Right kidney (tissue), 9 donors: ENCODE data around the gene MRPL19.

Source experiments
- DNase-seq: peaks from one replicate; pipeline ENCODE4 v3.0.0-alpha.2; 2016
- long read RNA-seq, 8 donors: transcript quantifications; one replicate each; lab custom pipeline, GENCODE V29; 2026

MRPL19 gene
- long read RNA-seq, donor 1, transcript MRPL19-202 (6 exons, 3,479 nt), result major isoform, 31 of 48 reads
- long read RNA-seq, donor 1, partial matches to known transcripts, result 15 of 48 reads
- long read RNA-seq, donor 1, other reads (novel, unspliced or antisense), result 0 of 48 reads
- long read RNA-seq, donor 2, transcript MRPL19-202 (6 exons, 3,479 nt), result major isoform, 18 of 22 reads
- long read RNA-seq, donor 2, partial matches to known transcripts, result 0 of 22 reads
- long read RNA-seq, donor 2, other reads (novel, unspliced or antisense), result 0 of 22 reads
- long read RNA-seq, donor 3, transcript MRPL19-202 (6 exons, 3,479 nt), result major isoform, 16 of 38 reads
- long read RNA-seq, donor 3, partial matches to known transcripts, result 19 of 38 reads
- long read RNA-seq, donor 3, other reads (novel, unspliced or antisense), result 0 of 38 reads
- long read RNA-seq, donor 4, transcript MRPL19-202 (6 exons, 3,479 nt), result major isoform, 18 of 24 reads
- long read RNA-seq, donor 4, partial matches to known transcripts, result 0 of 24 reads
- long read RNA-seq, donor 4, other reads (novel, unspliced or antisense), result 0 of 24 reads
- long read RNA-seq, donor 5, transcript MRPL19-202 (6 exons, 3,479 nt), result major isoform, 17 of 38 reads
- long read RNA-seq, donor 5, partial matches to known transcripts, result 19 of 38 reads
- long read RNA-seq, donor 5, other reads (novel, unspliced or antisense), result 0 of 38 reads
- long read RNA-seq, donor 6, transcript MRPL19-202 (6 exons, 3,479 nt), result major isoform, 25 of 28 reads
- long read RNA-seq, donor 6, partial matches to known transcripts, result 0 of 28 reads
- long read RNA-seq, donor 6, other reads (novel, unspliced or antisense), result 0 of 28 reads
- long read RNA-seq, donor 7, transcript MRPL19-202 (6 exons, 3,479 nt), result major isoform, 24 of 89 reads
- long read RNA-seq, donor 7, partial matches to known transcripts, result 57 of 89 reads
- long read RNA-seq, donor 7, other reads (novel, unspliced or antisense), result 7 of 89 reads
- long read RNA-seq, donor 8, transcript MRPL19-202 (6 exons, 3,479 nt), result major isoform, 22 of 43 reads
- long read RNA-seq, donor 8, partial matches to known transcripts, result 17 of 43 reads
- long read RNA-seq, donor 8, other reads (novel, unspliced or antisense), result 0 of 43 reads

DNA sequence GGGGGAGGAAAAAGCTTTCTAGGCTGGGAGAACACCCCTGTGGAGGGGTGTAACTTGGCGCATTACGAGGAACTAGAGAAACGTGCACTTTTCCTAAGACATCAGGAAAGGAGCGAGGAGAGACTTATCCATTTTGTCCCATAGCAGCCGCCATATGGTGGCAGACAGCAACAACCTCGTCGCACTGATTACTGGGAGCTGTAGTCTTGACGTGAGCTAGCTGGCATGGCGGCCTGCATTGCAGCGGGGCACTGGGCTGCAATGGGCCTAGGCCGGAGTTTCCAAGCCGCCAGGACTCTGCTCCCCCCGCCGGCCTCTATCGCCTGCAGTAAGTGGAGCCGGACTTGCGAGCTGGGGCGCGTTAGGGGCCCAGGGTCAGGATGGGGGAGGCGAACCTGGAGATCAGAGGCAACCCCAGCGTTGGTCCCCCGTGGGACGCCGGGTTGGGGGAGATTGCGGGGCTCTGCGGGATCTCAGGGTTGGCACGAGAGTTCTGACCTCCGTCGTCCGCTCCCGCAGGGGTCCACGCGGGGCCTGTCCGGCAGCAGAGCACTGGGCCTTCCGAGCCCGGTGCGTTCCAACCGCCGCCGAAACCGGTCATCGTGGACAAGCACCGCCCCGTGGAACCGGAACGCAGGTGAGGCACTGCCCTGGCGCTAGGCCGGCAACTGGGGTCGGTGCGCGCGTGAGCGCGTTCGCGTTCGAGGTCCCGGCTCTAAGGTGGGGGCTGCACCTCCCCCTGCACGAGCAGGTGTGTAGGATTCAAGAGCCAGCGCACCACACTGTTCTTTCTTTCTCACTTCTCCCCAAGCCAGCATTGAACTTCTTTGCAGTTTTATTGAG, at the start of gene MRPL19:
TSS of gene MRPL19 (plus strand) at position 201 of the 843 bp plus-strand sequence. CDS start at position 226, 25 bp downstream.
- DNase-seq, result peak; percentile 90

DNA sequence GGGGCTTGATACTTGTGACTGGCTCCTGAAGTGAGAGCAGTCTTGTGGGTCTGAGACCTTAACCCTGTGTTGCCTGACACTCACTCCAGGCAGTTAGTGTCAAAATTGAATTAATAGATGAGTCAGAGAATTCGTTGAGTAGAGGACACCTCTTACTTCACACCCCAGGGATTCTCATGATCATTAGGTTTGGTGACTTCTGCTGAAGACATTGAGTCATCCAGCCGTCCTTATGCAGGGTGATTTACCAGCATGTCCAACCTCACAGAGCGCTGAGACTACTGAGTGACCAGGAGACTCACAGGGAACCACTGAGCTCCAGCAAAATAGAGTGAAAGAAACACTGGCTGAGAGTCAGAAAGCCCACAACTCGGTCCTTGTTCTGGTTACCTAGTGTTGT, 49.8 kb upstream of the MRPL19 start:
- no peak for DNase-seq

DNA sequence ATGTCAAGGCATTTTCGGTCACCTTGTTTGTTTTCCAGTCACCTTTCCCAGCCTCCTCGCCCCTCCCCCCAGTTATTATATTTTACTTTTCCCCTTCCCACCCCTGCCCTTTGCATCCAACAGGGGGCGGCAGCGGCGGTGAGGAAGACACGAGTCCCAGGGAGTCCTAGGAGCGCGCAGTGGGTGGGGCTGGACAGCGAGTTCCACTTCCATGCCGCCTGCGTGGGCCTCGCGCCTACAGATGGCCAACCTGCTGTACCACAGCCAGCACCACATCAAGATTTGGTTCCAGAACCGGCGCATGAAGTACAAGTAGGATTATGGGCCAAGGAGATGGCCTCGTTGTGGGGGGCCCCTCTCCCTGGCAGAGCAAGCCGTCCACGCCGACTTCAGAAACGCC, 48.6 kb upstream of the MRPL19 start:
- no peak for DNase-seq

DNA sequence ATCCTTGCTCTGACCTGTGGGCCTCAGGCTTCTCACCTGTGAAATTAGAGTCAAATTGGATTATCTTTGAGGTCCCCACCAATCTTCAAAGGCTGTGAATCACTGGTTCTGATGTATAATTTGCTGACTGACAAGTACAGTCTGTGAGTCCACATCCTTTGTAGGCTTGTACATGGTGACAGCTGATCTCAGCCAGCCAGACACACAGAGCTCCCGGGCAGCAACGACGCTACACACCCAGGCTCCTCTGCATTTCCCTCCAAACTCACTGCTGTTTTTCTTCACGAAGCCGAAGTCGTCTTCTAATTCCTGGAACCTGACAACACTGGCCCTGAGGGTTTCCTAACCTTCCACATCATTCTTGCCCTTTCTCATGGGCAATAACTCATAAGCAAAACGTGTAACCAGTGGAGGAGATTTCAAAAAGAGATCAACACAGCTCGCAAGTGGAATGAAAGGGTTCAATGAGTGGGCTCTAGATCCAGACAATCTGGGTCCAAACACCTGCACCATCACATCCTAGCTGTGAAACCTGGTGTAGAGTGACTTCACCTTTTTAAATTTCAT, 47.9 kb upstream of the MRPL19 start:
- no peak for DNase-seq

DNA sequence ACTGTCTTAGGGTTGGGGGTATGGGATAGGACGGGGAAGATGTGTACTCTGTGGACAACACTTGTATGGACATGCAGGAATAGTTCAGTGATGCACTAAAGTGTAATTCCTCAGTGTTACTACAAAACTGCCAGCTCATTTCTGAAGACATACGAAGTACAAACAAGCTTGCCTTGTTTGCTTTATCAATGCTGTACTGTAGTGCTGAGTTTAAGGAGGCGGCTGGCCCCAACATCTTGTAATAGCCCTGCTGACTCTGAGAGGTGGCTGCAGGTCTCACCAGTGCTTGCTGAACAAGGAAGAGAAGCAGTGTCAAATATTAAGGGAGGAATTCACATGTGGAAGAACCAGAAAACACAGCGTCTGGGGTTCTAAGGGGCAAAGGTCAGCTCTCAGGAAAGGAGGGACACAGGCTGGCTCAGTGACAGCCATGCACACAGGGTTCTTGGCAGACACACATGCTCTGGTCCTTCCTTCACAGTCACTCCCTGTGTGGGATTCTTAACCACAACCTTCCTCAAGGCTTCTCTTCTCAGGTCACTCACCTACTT, 46.0 kb upstream of the MRPL19 start:
- no peak for DNase-seq

DNA sequence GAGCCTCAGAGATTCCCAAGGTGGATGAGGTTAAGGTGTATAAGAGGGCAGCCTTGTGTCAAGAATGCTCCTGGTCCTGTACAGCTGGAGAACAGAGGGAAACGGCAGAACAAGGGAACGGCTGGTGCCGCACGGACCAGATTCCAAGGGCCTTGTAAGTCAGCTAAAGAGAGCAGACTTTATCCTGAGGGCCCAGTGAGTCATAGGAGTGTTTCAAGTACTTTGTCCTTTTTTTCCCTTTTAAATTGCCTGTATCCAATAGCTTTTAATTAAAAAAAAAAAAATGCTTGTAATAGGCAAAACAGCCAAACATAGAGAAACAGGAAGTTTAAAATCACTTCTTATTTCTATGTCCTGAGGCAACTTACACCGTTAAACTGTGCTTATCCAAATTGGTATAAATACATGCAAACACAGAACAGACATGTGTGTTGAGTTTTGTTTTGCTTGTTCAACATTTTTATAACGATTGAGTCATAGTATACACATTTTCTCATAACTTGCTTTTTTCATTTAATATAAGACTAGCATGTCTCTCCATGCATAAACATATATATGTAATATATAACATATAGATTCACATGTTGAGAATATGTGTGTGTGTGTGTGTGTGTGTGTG, 43.8 kb upstream of the MRPL19 start:
- no peak for DNase-seq

DNA sequence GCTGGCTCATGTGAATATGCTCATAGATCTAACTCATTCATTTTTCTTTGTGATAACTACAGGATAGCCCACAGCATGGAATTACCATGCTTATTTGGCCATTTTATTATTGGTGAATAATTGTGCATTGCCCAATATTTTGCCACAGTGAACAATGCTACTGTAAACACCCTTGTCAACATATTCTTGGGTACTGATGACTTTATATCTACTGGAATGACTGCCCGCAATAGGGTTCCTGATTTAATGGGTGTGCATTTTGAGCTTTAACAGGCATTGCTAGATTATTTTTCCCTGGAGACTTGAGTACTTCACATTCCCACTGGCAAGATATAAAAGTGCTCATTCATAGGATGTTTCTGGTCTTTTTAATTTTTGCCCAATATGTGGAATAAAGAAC, 43.1 kb upstream of the MRPL19 start:
- DNase-seq, result no peak

DNA sequence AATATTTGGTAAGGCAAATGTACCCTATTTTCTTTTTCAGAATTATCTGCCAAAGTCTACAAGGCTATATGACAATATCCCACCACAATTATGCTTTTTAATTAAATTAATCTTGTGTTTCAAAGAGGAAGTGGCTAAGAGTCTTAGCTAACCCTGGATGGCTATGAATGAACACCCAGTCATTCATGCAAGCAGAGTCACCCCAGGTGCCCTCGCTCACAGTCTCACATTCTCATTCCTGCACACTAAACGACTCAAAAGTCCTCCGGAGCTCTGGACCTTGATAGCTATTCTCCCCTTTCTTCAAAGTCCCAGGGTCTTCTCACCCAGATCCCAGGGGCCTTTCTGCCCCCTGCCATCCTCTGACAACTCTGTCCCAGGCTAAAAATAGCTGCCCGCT, 42.1 kb upstream of the MRPL19 start:
- no peak for DNase-seq

DNA sequence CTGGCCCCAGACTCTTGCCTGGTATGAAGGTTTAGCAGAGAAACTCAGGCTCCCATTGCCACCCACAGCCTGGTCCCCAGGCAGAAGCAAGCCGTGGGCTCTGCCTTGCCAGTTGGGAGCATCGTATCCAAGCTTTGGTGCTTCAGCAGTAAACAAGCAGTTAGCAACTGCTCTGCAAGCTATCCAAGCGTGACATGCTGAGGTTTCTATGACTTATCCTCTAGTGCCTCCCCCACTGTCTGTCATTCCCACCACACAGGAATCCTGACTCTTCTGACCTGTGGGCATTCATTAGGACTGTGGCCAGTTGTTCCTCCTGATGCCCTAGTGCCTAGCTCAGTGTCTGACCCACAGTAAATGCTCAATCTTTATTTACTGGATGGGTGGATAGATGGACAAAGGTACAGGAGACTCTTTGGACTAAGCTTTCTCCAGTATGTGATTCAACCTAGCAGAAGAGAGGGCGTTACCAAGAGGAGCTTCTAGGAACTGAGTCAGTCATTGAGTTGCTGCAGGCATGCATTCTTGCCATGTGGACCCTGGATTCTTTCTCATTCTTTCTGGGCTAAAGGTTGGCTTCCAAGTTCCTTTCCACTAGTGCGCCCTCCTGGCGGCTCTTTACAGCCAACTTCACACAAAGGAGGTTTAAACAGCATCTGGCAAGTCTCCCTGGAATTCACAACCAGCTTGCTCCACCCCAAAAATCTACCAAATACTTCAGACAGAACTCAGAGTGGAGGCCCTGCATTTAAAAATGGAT, 40.6 kb upstream of the MRPL19 start:
- peak; percentile 38 for DNase-seq

DNA sequence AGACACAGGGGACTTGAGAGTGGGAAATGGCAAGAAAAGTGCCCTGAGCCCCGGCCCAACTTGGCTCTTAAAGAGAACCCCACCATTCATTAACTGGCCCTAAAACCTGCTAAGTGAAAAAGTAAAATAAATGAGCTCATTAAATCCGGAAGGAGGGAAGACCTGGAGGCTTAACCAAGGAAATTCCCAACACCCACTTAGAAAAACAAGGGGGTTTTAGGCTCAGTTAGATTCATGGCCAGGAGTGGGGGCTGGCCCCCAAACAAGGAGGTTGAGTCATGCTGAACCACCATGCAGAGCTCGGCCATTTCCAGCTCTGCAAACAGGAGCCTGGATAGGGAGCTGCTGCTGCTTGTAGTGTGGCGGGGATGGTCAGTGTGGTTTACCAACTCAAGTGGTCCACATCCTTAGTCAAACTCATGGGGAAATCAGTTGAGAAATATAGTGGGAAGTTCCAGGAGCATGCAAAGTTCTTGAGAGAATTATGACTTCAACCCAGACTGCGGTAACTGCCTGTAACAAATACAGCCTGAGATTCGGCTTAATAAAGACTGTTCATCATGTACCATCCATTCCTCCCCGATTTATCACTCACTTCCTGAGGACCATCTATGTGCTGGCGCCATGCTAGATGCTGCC, 39.7 kb upstream of the MRPL19 start:
- peak; percentile 19 for DNase-seq

DNA sequence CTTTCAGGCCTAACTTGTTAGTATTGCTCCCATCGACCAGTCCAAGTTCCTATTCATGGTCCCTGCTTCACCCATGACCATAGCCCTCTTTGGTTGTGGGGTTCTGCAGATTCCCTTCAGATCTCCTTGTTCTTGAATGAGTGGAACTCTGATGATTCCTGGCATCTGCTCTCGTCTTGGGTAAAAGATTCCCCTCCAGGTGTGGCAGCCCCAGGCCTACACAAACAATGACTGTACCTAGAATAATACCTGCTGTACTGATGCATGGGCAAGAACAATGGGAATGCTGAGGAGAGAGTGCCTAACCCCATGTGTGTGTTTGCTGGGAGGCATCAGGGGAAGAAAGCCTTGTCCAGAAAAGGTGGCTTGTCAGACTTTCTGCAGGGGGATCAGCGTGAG, 39.2 kb upstream of the MRPL19 start:
- DNase-seq, result no peak

DNA sequence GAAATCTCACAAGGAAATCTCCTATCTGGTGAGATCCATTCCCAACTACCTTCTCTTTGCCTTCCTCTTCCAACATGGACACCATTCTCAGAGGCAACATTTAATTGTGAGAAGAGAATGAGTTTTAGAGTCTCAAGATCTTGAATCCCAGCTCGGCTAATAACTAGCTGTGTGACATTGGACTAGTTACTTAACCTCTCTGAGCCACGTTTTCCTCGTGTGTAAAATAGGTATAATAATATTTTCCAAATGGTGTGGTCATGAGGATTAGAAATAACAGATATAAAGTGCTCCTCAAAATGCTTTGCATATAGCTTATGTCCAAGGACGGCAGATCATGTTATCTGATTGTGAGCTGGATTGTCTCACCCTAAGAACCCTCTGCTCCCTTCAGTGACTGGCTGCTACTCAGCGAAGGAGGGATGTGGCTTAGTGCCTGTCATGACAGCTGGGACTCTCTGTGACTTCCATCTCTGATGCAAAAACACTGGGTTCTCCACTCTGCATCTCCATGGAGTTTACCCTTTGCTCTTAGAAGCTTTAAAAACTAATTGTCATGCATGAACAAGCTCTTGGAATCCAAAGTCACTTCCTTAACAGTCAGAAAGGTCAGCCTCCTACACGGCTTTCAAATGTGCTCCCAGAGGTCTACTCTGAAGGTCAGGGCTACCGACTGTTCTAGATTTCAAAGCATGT, 38.4 kb upstream of the MRPL19 start:
- DNase-seq, result no peak

DNA sequence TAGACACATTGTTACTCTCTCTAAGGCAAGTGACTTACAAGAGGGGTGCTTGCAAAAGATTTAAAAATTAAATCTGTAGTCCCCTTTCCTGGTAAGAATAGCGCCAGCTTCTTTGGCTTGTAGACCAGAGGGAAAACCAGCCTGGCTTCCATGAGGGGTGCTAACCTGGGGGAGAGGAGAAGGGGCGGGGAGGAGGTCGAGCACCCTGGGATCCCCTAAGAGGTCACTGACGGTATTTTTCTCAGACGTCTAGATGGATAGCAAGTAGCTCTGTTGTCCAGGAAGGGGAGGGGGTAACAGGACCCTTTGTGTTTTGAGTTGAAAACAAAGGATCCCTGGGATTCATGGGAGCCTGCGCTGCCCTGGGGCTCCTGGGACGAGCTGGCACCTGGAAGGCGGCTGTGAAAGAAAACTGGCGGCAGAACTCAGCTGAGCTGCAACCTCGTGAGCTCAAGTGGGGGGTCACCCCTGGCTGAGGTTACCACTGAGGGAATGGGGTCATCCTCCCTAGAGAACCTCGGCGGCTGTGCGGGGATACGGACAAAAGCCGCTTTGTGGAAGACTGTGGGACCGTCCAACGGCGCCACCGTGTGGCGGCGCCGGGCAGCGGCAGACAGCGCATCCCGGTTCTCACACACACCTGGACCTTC, 37.8 kb upstream of the MRPL19 start:
- peak; percentile 90 for DNase-seq

DNA sequence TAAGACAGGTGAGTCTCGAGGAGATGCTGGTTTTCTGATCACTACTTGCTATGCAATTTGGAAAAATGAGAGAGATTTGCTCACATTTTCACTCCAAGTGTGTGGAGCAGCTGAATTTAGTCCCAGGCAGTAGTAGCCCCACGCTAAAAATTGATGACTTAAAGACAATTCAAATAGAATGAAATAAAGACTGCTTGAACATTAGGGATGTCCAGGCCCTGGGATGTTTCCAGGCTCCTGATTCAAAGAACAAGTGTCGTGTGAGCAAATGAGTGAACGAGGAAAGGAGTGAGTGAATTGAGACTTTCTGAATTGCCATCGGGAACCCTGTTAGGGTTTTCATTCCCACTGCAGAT, 37.3 kb upstream of the MRPL19 start:
- no peak for DNase-seq

DNA sequence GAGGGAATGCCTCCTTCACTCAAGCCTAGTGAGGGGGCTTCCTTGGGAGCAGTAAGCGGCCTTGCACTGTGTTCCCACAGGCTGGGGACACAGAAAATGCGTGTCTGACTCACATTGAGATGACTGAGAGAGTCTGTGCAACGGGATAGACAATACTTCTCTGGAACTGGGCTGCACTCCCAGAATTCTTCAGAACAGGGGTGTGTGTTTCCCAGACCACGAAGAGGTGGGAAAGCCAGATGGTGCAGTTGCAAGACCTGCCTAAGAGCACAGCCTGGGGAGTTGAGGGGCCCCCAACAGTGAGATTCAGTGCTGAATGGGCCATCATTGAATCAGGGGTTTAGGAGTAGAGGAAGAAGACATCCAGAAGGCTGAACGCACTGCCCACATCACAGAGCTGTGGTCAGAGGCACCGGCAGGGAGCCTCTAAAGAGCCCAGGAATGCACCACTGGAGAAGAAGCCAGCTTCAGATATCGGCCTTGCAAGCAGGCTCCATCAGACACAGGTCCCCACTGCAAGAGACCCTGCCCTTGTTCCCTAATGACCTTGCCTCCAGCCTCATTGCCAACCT, 36.6 kb upstream of the MRPL19 start:
- DNase-seq, result no peak

DNA sequence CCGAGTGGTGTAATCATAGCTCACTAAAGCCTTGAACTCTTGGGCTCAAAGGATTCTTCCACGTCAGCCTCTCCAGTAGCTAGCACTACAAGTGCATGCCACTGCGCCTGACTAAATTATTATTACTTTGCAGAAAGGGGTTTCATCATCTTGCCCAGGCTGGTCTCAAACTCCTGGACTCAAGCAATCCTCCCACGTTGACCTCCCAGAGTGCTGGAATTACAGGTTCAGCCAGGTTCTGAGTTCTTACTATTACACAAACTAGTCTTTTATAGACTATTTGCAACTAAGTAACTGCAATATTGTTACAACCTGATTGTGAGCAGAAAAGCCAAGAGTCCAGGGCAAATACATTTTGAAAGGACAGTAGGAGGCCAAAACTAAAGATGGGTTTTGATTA, 35.9 kb upstream of the MRPL19 start:
- no peak for DNase-seq

DNA sequence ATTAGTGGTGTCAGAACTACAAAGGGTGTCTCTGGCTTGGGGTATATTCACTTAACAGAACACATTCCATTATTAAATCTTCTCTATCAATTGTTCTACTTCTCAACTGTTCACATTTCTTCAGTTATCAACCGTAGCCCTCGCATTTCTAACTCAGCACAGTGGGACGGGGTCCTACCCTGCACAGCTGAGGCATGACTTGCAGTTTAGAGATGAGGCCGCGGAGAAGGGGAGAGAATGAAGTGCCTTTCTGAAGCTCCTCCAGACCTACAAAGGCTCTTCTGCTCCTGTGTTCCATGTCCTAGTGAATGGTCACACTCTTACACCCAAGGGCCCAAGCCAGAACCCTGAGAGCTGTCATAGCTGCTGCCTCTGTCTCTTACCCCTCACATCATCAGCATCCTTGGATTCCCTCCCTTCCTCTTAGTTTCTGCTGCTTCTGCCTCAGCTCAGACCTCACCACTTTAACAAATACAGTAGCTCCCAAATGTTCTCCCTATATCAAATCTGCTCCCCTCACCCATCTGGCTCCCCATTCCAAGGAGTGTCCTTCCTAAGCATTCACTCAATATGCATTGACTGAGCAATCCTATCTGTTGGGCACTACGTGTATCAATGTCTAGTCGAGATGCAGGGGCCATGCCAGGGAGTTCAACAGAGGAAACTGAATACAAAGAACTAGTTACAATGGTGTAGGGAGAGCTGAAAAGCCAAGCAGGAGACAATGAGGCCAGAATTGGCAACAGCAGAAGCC, 34.3 kb upstream of the MRPL19 start:
- no peak for DNase-seq
